H1 (cell line): ENCODE measurements around the gene ACOT2. TPM values are rescaled to one million over a fixed set of nuclear protein-coding genes. Genes with fewer than 3 reads are reported as not detected.
"Not testable (repeated sequence)": the region's sequence is repeated elsewhere in the genome, so short reads cannot be mapped to it uniquely, and the experiment has no call there.

Source experiments
- CTCF ChIA-PET: fragments of 300-600 bp; sonication (Branson Sonifier 250); formaldehyde crosslinking; loops from one replicate; lab custom pipeline; 2021; ENCODE audit not compliant: partially characterized antibody; lab: Charles Lee
- POLR2A ChIA-PET: fragments of 300-600 bp; sonication (Branson Sonifier 250); formaldehyde crosslinking; loops from one replicate; lab custom pipeline; 2021; ENCODE audit warnings: inconsistent platforms; ENCODE audit not compliant: partially characterized antibody; lab: Charles Lee
- DNase-seq, 2 experiments: peaks; one replicate each; pipeline versions ENCODE4 v3.0.0 to v3.0.0-alpha.2; 2010 to 2022; ENCODE audit warnings: low spot score in 2 of 2, low read depth in 1 of 2, mixed read lengths in 1 of 2
- FAIRE-seq: peaks from 2 replicates; lab custom pipeline; 2011; peaks lifted over from hg19 to GRCh38; lab: Jason Lieb, UNC
- H2AFZ ChIP-seq: 2 replicates; pipeline ENCODE4 v1.8.1; 2012; ENCODE audit warnings: low read length, inconsistent platforms
- H2AK5ac ChIP-seq: 2 replicates; pipeline ENCODE4 v1.6.1; 2013; ENCODE audit warnings: low read depth, low read length
- H2BK120ac ChIP-seq: replicated peaks from 2 replicates; pipeline ENCODE3; 2013; ENCODE audit warnings: low read depth, low read length, inconsistent platforms
- H2BK12ac ChIP-seq: 2 replicates; pipeline ENCODE4 v1.6.1; 2013; ENCODE audit warnings: low read depth, low read length
- H2BK15ac ChIP-seq: 2 replicates; pipeline ENCODE4 v1.6.1; 2013; ENCODE audit warnings: low read length
- H2BK20ac ChIP-seq: 2 replicates; pipeline ENCODE4 v1.6.1; 2013; ENCODE audit warnings: low read length
- H2BK5ac ChIP-seq: 2 replicates; pipeline ENCODE4 v1.6.1; 2013; ENCODE audit warnings: low read depth, low read length
- H3K14ac ChIP-seq: 2 replicates; pipeline ENCODE4 v1.6.1; 2013; ENCODE audit warnings: inconsistent platforms; ENCODE audit not compliant: insufficient read length
- H3K18ac ChIP-seq: 2 replicates; pipeline ENCODE4 v1.6.1; 2013; ENCODE audit warnings: low read length; ENCODE audit errors: extremely low read depth
- H3K23ac ChIP-seq: 2 replicates; pipeline ENCODE4 v1.6.1; 2013; ENCODE audit warnings: inconsistent platforms; ENCODE audit not compliant: insufficient read length
- H3K23me2 ChIP-seq: 2 replicates; pipeline ENCODE4 v1.6.1; 2013; ENCODE audit warnings: low read depth, low read length
- H3K27ac ChIP-seq: 2 replicates; pipeline ENCODE4 v1.6.1; 2011; ENCODE audit warnings: low read depth, low read length, inconsistent platforms
- H3K27me3 ChIP-seq, 4 experiments: replicated peaks in 1 of 4; 1 replicate in 1 of 4; 2 replicates in 3 of 4; pipeline versions ENCODE4 v1.6.1 to v1.8.1; 2011 to 2013; ENCODE audit warnings: low read length in 3 of 4, mild to moderate bottlenecking in 3 of 4, inconsistent platforms in 2 of 4, mixed read lengths in 2 of 4, moderate library complexity in 1 of 4; ENCODE audit not compliant: control insufficient read depth in 3 of 4, insufficient read depth in 3 of 4; ENCODE audit errors: extremely low read depth in 1 of 4
- H3K36me3 ChIP-seq, 4 experiments: 2 replicates each; pipeline versions ENCODE4 v1.6.1 to v1.8.1; 2011 to 2013; ENCODE audit warnings: mild to moderate bottlenecking in 4 of 4, low read length in 3 of 4, moderate library complexity in 2 of 4, control low read depth in 1 of 4, inconsistent platforms in 1 of 4; ENCODE audit not compliant: insufficient read depth in 4 of 4, control insufficient read depth in 2 of 4
- H3K4ac ChIP-seq: replicated peaks from 2 replicates; pipeline ENCODE3; 2013; ENCODE audit warnings: low read length, low read depth, mixed read lengths, inconsistent platforms; ENCODE audit not compliant: insufficient read length
- H3K4me1 ChIP-seq, 4 experiments: replicated peaks in 1 of 4; 1 replicate in 1 of 4; 2 replicates in 3 of 4; pipeline versions ENCODE4 v1.6.1 to v1.8.1; 2011 to 2013; ENCODE audit warnings: low read length in 3 of 4, inconsistent platforms in 2 of 4, mixed read lengths in 1 of 4; ENCODE audit not compliant: insufficient read depth in 4 of 4, control insufficient read depth in 3 of 4
- H3K4me2 ChIP-seq, 2 experiments: 2 replicates each; pipeline versions ENCODE4 v1.6.1 to v1.8.1; 2011 to 2013; ENCODE audit warnings: low read depth in 2 of 2, low read length in 2 of 2, control low read depth in 1 of 2, inconsistent platforms in 1 of 2, mild to moderate bottlenecking in 1 of 2; ENCODE audit not compliant: insufficient read depth in 1 of 2
- H3K4me3 ChIP-seq, 4 experiments: fragments of 200-600, 300-600 bp in 1 of 4; sonication (generic), shearing (Covaris generic), sonication (Bioruptor Twin) in 1 of 4; 2 replicates each; pipeline versions ENCODE4 v1.5.1 to v1.8.1; 2011 to 2016; ENCODE audit warnings: low read length in 4 of 4, low read depth in 3 of 4, control low read depth in 2 of 4, inconsistent platforms in 2 of 4, mild to moderate bottlenecking in 2 of 4, mixed read lengths in 1 of 4, moderate library complexity in 1 of 4; ENCODE audit not compliant: insufficient read depth in 2 of 4; ENCODE audit errors: extremely low read depth in 1 of 4
- H3K56ac ChIP-seq: replicated peaks from 2 replicates; pipeline ENCODE3; 2013; ENCODE audit warnings: low read depth, mild to moderate bottlenecking, mixed read lengths, low read length, inconsistent platforms; ENCODE audit not compliant: insufficient read length
- H3K79me1 ChIP-seq: 2 replicates; pipeline ENCODE4 v1.6.1; 2013; ENCODE audit warnings: low read depth, low read length, control low read depth
- H3K79me2 ChIP-seq, 2 experiments: 2 replicates each; pipeline versions ENCODE4 v1.6.1 to v1.8.1; 2012 to 2013; ENCODE audit warnings: low read length in 2 of 2, mild to moderate bottlenecking in 2 of 2, inconsistent platforms in 1 of 2; ENCODE audit not compliant: insufficient read depth in 2 of 2, control insufficient read depth in 1 of 2
- H3K9ac ChIP-seq, 4 experiments: replicated peaks in 1 of 4; 1 replicate in 1 of 4; 2 replicates in 3 of 4; pipeline versions ENCODE4 v1.6.1 to v1.8.1; 2011 to 2013; ENCODE audit warnings: low read depth in 3 of 4, low read length in 3 of 4, control low read depth in 2 of 4, mild to moderate bottlenecking in 2 of 4, moderate library complexity in 2 of 4, inconsistent platforms in 1 of 4; ENCODE audit errors: extremely low read depth in 1 of 4
- H3K9me3 ChIP-seq, 2 experiments: 2 replicates each; pipeline versions ENCODE4 v1.6.1 to v1.8.1; 2012 to 2013; ENCODE audit warnings: mild to moderate bottlenecking in 2 of 2, moderate library complexity in 2 of 2, control low read depth in 1 of 2, inconsistent platforms in 1 of 2, low read depth in 1 of 2, low read length in 1 of 2, mixed read lengths in 1 of 2; ENCODE audit not compliant: insufficient read depth in 2 of 2
- H4K20me1 ChIP-seq, 2 experiments: replicated peaks in 1 of 2; 2 replicates each; pipeline versions ENCODE3 to v1.8.1; 2011 to 2013; ENCODE audit warnings: inconsistent platforms in 2 of 2, low read length in 2 of 2, mild to moderate bottlenecking in 1 of 2; ENCODE audit not compliant: insufficient read depth in 2 of 2, control insufficient read depth in 1 of 2
- H4K5ac ChIP-seq: 2 replicates; pipeline ENCODE4 v1.6.1; 2013; ENCODE audit warnings: low read length, low read depth, mixed read lengths, inconsistent platforms; ENCODE audit not compliant: insufficient read length
- H4K8ac ChIP-seq: 2 replicates; pipeline ENCODE4 v1.8.0; 2013; ENCODE audit warnings: mild to moderate bottlenecking, moderate library complexity, low read length, inconsistent platforms; ENCODE audit not compliant: insufficient read depth; ENCODE audit errors: extremely low read depth
- H4K91ac ChIP-seq: replicated peaks from 2 replicates; pipeline ENCODE3; 2013; ENCODE audit warnings: low read length, mixed read lengths, inconsistent platforms; ENCODE audit not compliant: insufficient read length
- WGBS, 2 experiments: shearing (Covaris generic) in 1 of 2; methylation state at CpG; one replicate each; pipeline versions ENCODE4 v1.1.6 to v1.1.7; 2013 to 2015; ENCODE audit warnings: low lambda C conversion rate in 2 of 2, mixed read lengths in 2 of 2, inconsistent platforms in 1 of 2, low coverage in 1 of 2, missing lambda C conversion rate in 1 of 2; ENCODE audit not compliant: insufficient replicate concordance in 2 of 2, insufficient coverage in 1 of 2, insufficient read length in 1 of 2; ENCODE audit errors: extremely low coverage in 1 of 2, missing lambda C conversion rate in 1 of 2; 5-methylcytosine and 5-hydroxymethylcytosine counted together
- polyA plus RNA-seq, 7 experiments: library from polyadenylated mRNA; depleted of rRNA in 3 of 7; stranded (reverse) in 5 of 7; unstranded in 2 of 7; fragments of >200 nt in 5 of 7; fragments of 200-250 nt in 2 of 7; gene quantifications; 1 replicate in 5 of 7; 2 replicates in 1 of 7; 4 replicates in 1 of 7; pipeline versions ENCODE4 v1.2.1 to v1.2.3, GENCODE V29; 2011 to 2013; ENCODE audit warnings: missing spikeins in 2 of 7, mixed read lengths in 2 of 7
- total RNA-seq: library from RNA; stranded (reverse); fragmentation: NEBNext Ultra II Directional; extraction: Animal tissue kit (Norgen Biotek cat#: 25700); gene quantifications from 2 replicates; pipeline ENCODE4 v1.2.1, GENCODE V29; 2021

Gene ACOT2
- total and polyA plus RNA-seq, 2 of the 8 experiments (the other 6 are each of a cell fraction or from before 2014, with no cell fraction given) = 5.8 to 5.9 TPM

DNA sequence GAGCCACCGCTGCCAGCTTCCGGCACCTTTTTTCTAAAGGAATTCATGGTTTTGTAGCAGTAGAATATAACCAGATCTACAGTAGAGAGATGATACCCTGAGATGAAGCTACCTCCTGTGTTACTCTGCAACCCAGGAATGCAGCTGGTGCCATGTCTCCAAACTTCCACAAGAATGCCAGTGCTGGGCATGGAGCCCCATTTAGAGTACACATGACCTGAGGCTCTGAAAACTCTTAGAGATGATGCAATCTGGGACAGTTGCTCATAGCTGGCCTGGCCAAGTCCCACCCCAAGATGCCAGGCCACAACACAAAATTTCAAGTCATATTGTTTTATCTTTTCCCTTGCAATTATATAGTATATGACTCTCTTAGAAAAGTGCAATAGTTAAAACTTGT, 8.2 kb downstream of the ACOT2 start:
- not testable (repeated sequence) for H3K18ac ChIP-seq, H2BK120ac ChIP-seq, H2BK15ac ChIP-seq, H3K23me2 ChIP-seq, H3K27me3 ChIP-seq, DNase-seq, H2BK20ac ChIP-seq, H3K4me3 ChIP-seq, H4K5ac ChIP-seq, H2BK5ac ChIP-seq, H3K23ac ChIP-seq, H3K14ac ChIP-seq, H3K27ac ChIP-seq, H3K9me3 ChIP-seq, H3K56ac ChIP-seq, H2BK12ac ChIP-seq, FAIRE-seq, H3K4me1 ChIP-seq, H4K20me1 ChIP-seq, H4K8ac ChIP-seq, H3K79me1 ChIP-seq, H3K4me2 ChIP-seq, H3K9ac ChIP-seq, H2AK5ac ChIP-seq, H3K4ac ChIP-seq, H3K79me2 ChIP-seq, H2AFZ ChIP-seq, H3K36me3 ChIP-seq, H4K91ac ChIP-seq
- no CpG with 5 or more reads among the region's 2 CpGs for WGBS, 2 experiments
- ChIA-PET CTCF (interaction anchor here (0.9 to 1.4 kb wide), 4 partner anchors 16 to 68 kb away, joined by 3 to 4 read pairs (median 3); no protein-coding TSS in a partner anchor), POLR2A (interaction anchor here (0.7 kb wide), 1 partner anchor 418 kb away, joined by 5 read pairs; no protein-coding TSS in a partner anchor)
